LNCAP (cell line): ENCODE data around the gene POU2F2.

Source experiments
- CTCF ChIP-seq: fragments of 450-650 bp; IDR thresholded peaks from 2 replicates; pipeline ENCODE4 v1.5.1; 2017; ENCODE audit warnings: mild to moderate bottlenecking

POU2F2 gene

DNA sequence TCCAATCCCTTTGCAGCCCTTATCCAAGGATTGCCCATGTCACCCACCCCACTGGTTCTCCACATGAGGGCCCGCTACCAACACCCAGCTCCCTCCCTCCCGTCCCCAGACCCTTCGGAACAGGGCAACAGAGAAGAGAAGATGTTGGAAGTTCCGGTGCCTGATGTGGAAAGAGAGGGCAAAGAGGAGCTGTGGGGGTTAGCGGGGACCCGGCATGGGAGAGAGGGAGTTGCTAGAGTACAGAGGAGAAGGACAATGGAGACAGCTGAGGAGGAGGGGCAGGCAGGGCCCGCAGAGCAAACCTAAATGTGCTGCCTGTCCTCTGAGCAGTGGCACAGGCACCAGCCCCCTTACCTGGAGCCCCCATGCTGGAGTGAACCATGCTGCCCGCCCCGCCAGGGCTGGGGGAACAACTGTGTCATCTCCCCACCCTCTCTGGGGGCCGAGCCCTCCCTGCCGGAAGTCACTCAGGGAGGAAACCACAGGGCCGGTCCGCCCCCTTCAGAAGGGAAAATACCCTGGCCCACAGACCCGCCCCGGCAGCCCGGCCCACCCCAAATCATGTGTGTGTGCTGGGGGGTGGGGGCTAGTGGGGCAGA, at the start of gene POU2F2:
Gene POU2F2 (minus strand): TSS at position 417 of the 599 bp plus-strand sequence. CDS start 35 bp downstream, at position 382.
- TF ChIP-seq CTCF = no peak

- no peak for TF ChIP-seq CTCF
Observed at GRCh38 chr19:42178791-42179674, 46.8 kb upstream of the POU2F2 start.

- TF ChIP-seq CTCF = no peak
Observed at GRCh38 chr19:42177686-42178019, 45.4 kb upstream of the POU2F2 start.

- peak; percentile 27; the same call in 1 of the 2 replicates for TF ChIP-seq CTCF
Observed at GRCh38 chr19:42176990-42177685, 44.9 kb upstream of the POU2F2 start.

GRCh38 chr19:42176649-42176989, 44.4 kb upstream of the POU2F2 start:
- TF ChIP-seq CTCF = no peak

DNA sequence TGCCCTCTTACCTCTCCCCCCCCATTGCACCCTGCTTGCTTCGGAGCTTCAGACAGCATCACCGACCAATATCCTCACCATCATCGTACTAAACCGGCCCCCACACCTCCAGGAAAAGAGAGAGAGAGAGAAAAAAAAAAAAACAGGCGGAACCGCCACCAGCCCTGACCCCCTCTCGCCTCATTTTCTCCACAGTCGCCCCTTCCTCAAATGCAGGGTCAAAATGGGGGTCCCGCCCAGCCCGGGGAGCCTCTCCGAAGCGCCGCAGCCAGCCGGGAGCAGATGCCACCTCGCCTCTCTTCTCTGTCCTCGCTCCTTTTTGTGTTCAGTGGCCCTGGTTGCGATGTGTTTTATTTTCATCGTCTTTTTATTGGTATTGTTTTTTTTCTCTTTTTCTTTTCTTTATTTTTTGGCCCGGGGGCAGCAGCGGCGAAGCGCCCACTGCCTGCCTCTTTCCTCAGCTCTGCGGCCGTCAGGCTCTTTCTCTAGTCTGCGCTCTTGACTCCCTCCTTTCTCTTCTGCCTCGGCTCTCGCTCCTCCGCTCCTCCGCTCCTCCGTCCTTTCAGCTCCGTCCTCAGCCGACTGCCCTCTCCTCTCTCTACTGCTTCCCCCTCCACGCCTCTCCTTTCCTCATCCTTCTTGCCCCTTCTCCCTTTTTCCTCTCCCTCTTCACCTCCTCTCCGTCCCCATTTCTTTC, 43.9 kb upstream of the POU2F2 start:
- no peak for TF ChIP-seq CTCF
